Gastrocnemius medialis (tissue), 4 donors: Measurements from ENCODE around the gene ZNF837.

Experiments
- POLR2A ChIP-seq, 2 donors: fragments of 450-650 bp; IDR thresholded peaks; one replicate each; pipeline ENCODE4 v1.6.1; 2017; ENCODE audit warnings: antibody characterized with exemption in 2 of 2, mild to moderate bottlenecking in 2 of 2, moderate library complexity in 2 of 2
- TF ChIP-seq, protein P1 (sequence below), 5 experiments: fragments of 450-650 bp in 3 of 5; fragments of 200-600 bp in 2 of 5; sonication (generic) in 2 of 5; IDR thresholded peaks in 4 of 5; conservative IDR thresholded peaks in 1 of 5; 1 replicate in 4 of 5; 2 replicates in 1 of 5; pipeline ENCODE4 v1.5.1; 2016 to 2019; ENCODE audit warnings: antibody characterized with exemption in 5 of 5, mild to moderate bottlenecking in 3 of 5, moderate library complexity in 3 of 5

DNA sequence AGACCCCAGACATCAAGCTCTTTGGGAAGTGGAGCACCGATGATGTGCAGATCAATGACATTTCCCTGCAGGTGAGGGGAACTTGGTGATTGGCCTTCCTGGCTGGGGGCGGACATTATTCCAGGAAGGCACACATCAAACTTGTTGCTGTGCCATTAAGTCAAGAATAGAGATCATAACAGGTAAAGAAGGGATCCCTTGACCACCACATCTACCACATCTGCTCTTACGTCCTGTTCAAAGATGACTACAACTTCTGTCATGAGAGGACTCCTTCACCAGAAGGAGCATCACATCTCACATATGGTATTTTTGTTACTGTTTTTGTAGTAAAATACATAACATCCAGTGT, 7.3 kb upstream of the ZNF837 start:
- TF ChIP-seq, protein P1, sequence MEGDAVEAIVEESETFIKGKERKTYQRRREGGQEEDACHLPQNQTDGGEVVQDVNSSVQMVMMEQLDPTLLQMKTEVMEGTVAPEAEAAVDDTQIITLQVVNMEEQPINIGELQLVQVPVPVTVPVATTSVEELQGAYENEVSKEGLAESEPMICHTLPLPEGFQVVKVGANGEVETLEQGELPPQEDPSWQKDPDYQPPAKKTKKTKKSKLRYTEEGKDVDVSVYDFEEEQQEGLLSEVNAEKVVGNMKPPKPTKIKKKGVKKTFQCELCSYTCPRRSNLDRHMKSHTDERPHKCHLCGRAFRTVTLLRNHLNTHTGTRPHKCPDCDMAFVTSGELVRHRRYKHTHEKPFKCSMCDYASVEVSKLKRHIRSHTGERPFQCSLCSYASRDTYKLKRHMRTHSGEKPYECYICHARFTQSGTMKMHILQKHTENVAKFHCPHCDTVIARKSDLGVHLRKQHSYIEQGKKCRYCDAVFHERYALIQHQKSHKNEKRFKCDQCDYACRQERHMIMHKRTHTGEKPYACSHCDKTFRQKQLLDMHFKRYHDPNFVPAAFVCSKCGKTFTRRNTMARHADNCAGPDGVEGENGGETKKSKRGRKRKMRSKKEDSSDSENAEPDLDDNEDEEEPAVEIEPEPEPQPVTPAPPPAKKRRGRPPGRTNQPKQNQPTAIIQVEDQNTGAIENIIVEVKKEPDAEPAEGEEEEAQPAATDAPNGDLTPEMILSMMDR (IDR thresholded peaks at IDR 0.05 in 4 of 5, conservative IDR thresholded peaks at IDR 0.05 in 1 of 5), result no peak
- TF ChIP-seq POLR2A (IDR thresholded peaks at IDR 0.05), result no peak
